SK-N-SH treated with all-trans-retinoic acid at 6 μM for 48 hours (cell line): ENCODE measurements around the gene CDC42BPG.

Experiments used
- CREB5 ChIP-seq: fragments of 250-450 bp; sonication (Bioruptor Pico); IDR thresholded peaks from 2 replicates; pipeline ENCODE4 v1.5.1; 2020; ENCODE audit warnings: low read depth, mild to moderate bottlenecking, moderate library complexity
- PPARA ChIP-seq: fragments of 250-450 bp; sonication (Bioruptor Pico); IDR thresholded peaks from 2 replicates; pipeline ENCODE4 v1.5.0; 2020; ENCODE audit warnings: mild to moderate bottlenecking, borderline replicate concordance
- RARB ChIP-seq: fragments of 250-450 bp; sonication (Bioruptor Pico); IDR thresholded peaks from 2 replicates; pipeline ENCODE4 v1.8.0; 2021; ENCODE audit warnings: mild to moderate bottlenecking, moderate library complexity
- ZFP3 ChIP-seq: fragments of 250-450 bp; sonication (Bioruptor Pico); IDR thresholded peaks from 2 replicates; pipeline ENCODE4 v1.5.0; 2020; ENCODE audit warnings: mild to moderate bottlenecking, moderate library complexity
- ZFP30 ChIP-seq: fragments of 450-650 bp; formaldehyde crosslinking; IDR thresholded peaks from 2 replicates; pipeline ENCODE4 v1.5.0; 2022; ENCODE audit warnings: mild to moderate bottlenecking, moderate library complexity

GRCh38 chr11:64846998-64847666 lies 2.7 kb upstream of the CDC42BPG start:
- TF ChIP-seq RARB (CRISPR knock-in tag) (no peak), PPARA (CRISPR knock-in tag) (no peak), ZFP30 (CRISPR knock-in tag) (no peak), CREB5 (CRISPR knock-in tag) (no peak), ZFP3 (CRISPR knock-in tag) (no peak)
